ENCODE results near the gene KCNK1.

Gene KCNK1

GRCh38 chr1:233587958-233588799, 25.7 kb upstream of the KCNK1 start:
- Mint-ChIP-seq H3K4me3 (no peak overlapping the region), H3K36me3 (ENCODE audit: insufficient read depth) (no peaks in the 10 kb centered on the region), H3K9me3 (no peaks in the 10 kb centered on the region), H3K27ac (ENCODE audit: low read depth) (no peak overlapping the region), H3K4me1 (no peaks in the 10 kb centered on the region), H3K27me3 (peaks cover 23% of the 10 kb centered on the region)
- ATAC-seq (replicated peaks; ENCODE audit: extremely low read depth, poor library complexity, severe bottlenecking) (no peak), DNase-seq (ENCODE audit: low spot score in 2 of 2) (no peak)

GRCh38 chr1:233597489-233597901, 16.4 kb upstream of the KCNK1 start:
- Mint-ChIP-seq H3K36me3 (ENCODE audit: insufficient read depth) (peaks cover 2% of the 10 kb centered on the region), H3K27ac (ENCODE audit: low read depth) (no peak overlapping the region), H3K27me3 (no peaks in the 10 kb centered on the region), H3K9me3 (no peaks in the 10 kb centered on the region), H3K4me3 (no peak overlapping the region), H3K4me1 (peaks cover 13% of the 10 kb centered on the region)
- DNase-seq (ENCODE audit: low spot score in 2 of 2), result no peak
- ATAC-seq (replicated peaks; ENCODE audit: extremely low read depth, poor library complexity, severe bottlenecking), result no peak

- Mint-ChIP-seq H3K27ac (ENCODE audit: low read depth) (no peak overlapping the region), H3K4me1 (peaks cover 13% of the 10 kb centered on the region), H3K27me3 (no peaks in the 10 kb centered on the region), H3K9me3 (no peaks in the 10 kb centered on the region), H3K36me3 (ENCODE audit: insufficient read depth) (peaks cover 2% of the 10 kb centered on the region), H3K4me3 (no peak overlapping the region)
- ATAC-seq (replicated peaks; ENCODE audit: extremely low read depth, poor library complexity, severe bottlenecking) (no peak), DNase-seq (ENCODE audit: low spot score in 2 of 2) (no peak)
Observed at GRCh38 chr1:233598891-233599541, 14.9 kb upstream of the KCNK1 start.

- H3K27ac Mint-ChIP-seq (ENCODE audit: low read depth), result no peak overlapping the region
- no peak for ATAC-seq (replicated peaks; ENCODE audit: extremely low read depth, poor library complexity, severe bottlenecking)
Observed at GRCh38 chr1:233599542-233600073, 14.3 kb upstream of the KCNK1 start.

GRCh38 chr1:233600488-233600887, 13.4 kb upstream of the KCNK1 start:
- Mint-ChIP-seq H3K4me3 (no peak overlapping the region), H3K27me3 (no peaks in the 10 kb centered on the region), H3K27ac (ENCODE audit: low read depth) (no peak overlapping the region), H3K9me3 (peaks cover 5% of the 10 kb centered on the region), H3K4me1 (peaks cover 13% of the 10 kb centered on the region), H3K36me3 (ENCODE audit: insufficient read depth) (peaks cover 2% of the 10 kb centered on the region)
- ATAC-seq (replicated peaks; ENCODE audit: extremely low read depth, poor library complexity, severe bottlenecking), result no peak
- DNase-seq (ENCODE audit: low spot score in 2 of 2), result no peak

More at GRCh38 chr1:233599542-233600073, 14.3 kb upstream of the KCNK1 start:
- H3K27me3 Mint-ChIP-seq, result no peaks in the 10 kb centered on the region
- H3K4me1 Mint-ChIP-seq, result peaks cover 13% of the 10 kb centered on the region
- peaks cover 4% of the 10 kb centered on the region for H3K9me3 Mint-ChIP-seq
- peaks cover 2% of the 10 kb centered on the region for H3K36me3 Mint-ChIP-seq (ENCODE audit: insufficient read depth)
- DNase-seq (ENCODE audit: low spot score in 2 of 2), result no peak
- H3K4me3 Mint-ChIP-seq, result no peak overlapping the region

GRCh38 chr1:233603478-233603877, 10.4 kb upstream of the KCNK1 start:
- H3K27ac Mint-ChIP-seq (ENCODE audit: low read depth), result no peak overlapping the region
- H3K36me3 Mint-ChIP-seq (ENCODE audit: insufficient read depth), result peaks cover 2% of the 10 kb centered on the region
- no peak for ATAC-seq (replicated peaks; ENCODE audit: extremely low read depth, poor library complexity, severe bottlenecking)
- peaks cover 5% of the 10 kb centered on the region for H3K9me3 Mint-ChIP-seq
- H3K4me3 Mint-ChIP-seq, result no peak overlapping the region
- H3K4me1 Mint-ChIP-seq, result peaks cover 13% of the 10 kb centered on the region
- H3K27me3 Mint-ChIP-seq, result peaks cover 4% of the 10 kb centered on the region
- DNase-seq (ENCODE audit: low spot score in 2 of 2), result no peak

GRCh38 chr1:233605205-233605604, 8.7 kb upstream of the KCNK1 start:
- DNase-seq (ENCODE audit: low spot score in 2 of 2), result no peak
- Mint-ChIP-seq H3K27ac (ENCODE audit: low read depth) (no peak overlapping the region), H3K27me3 (peaks cover 22% of the 10 kb centered on the region), H3K36me3 (ENCODE audit: insufficient read depth) (no peaks in the 10 kb centered on the region), H3K4me1 (peaks cover 5% of the 10 kb centered on the region), H3K9me3 (peaks cover 5% of the 10 kb centered on the region), H3K4me3 (no peak overlapping the region)
- no peak for ATAC-seq (replicated peaks; ENCODE audit: extremely low read depth, poor library complexity, severe bottlenecking)

GRCh38 chr1:233606813-233607212, 7.1 kb upstream of the KCNK1 start:
- Mint-ChIP-seq H3K4me1 (no peaks in the 10 kb centered on the region), H3K9me3 (peaks cover 5% of the 10 kb centered on the region), H3K36me3 (ENCODE audit: insufficient read depth) (peaks cover 2% of the 10 kb centered on the region), H3K27me3 (peaks cover 37% of the 10 kb centered on the region), H3K4me3 (no peak overlapping the region), H3K27ac (ENCODE audit: low read depth) (no peak overlapping the region)
- DNase-seq (ENCODE audit: low spot score in 2 of 2) (no peak), ATAC-seq (replicated peaks; ENCODE audit: extremely low read depth, poor library complexity, severe bottlenecking) (no peak)

GRCh38 chr1:233607252-233608119, 6.4 kb upstream of the KCNK1 start:
- peaks cover 43% of the 10 kb centered on the region for H3K27me3 Mint-ChIP-seq
- no peak for ATAC-seq (replicated peaks; ENCODE audit: extremely low read depth, poor library complexity, severe bottlenecking)
- peaks cover 2% of the 10 kb centered on the region for H3K36me3 Mint-ChIP-seq (ENCODE audit: insufficient read depth)

GRCh38 chr1:233608988-233609387, 4.9 kb upstream of the KCNK1 start:
- ATAC-seq (replicated peaks; ENCODE audit: extremely low read depth, poor library complexity, severe bottlenecking) (no peak), DNase-seq (ENCODE audit: low spot score in 2 of 2) (no peak)
- no peak overlapping the region for H3K27ac Mint-ChIP-seq (ENCODE audit: low read depth)
- peaks cover 5% of the 10 kb centered on the region for H3K9me3 Mint-ChIP-seq
- H3K4me3 Mint-ChIP-seq, result no peak overlapping the region
- peaks cover 2% of the 10 kb centered on the region for H3K36me3 Mint-ChIP-seq (ENCODE audit: insufficient read depth)
- no peaks in the 10 kb centered on the region for H3K4me1 Mint-ChIP-seq
- H3K27me3 Mint-ChIP-seq, result peaks cover 57% of the 10 kb centered on the region

More at GRCh38 chr1:233607252-233608119, 6.4 kb upstream of the KCNK1 start:
- Mint-ChIP-seq H3K9me3 (peaks cover 5% of the 10 kb centered on the region), H3K27ac (ENCODE audit: low read depth) (no peak overlapping the region), H3K4me3 (no peak overlapping the region), H3K4me1 (no peaks in the 10 kb centered on the region)
- no peak for DNase-seq (ENCODE audit: low spot score in 2 of 2)

GRCh38 chr1:233609926-233610325, 4.0 kb upstream of the KCNK1 start:
- H3K27me3 Mint-ChIP-seq, result peaks cover 62% of the 10 kb centered on the region
- no peak for ATAC-seq (replicated peaks; ENCODE audit: extremely low read depth, poor library complexity, severe bottlenecking)
- H3K9me3 Mint-ChIP-seq, result no peaks in the 10 kb centered on the region
- DNase-seq (ENCODE audit: low spot score in 2 of 2), result no peak
- H3K4me1 Mint-ChIP-seq, result no peaks in the 10 kb centered on the region
- peaks cover 2% of the 10 kb centered on the region for H3K36me3 Mint-ChIP-seq (ENCODE audit: insufficient read depth)
- no peak overlapping the region for H3K27ac Mint-ChIP-seq (ENCODE audit: low read depth)
- no peak overlapping the region for H3K4me3 Mint-ChIP-seq

- no peak overlapping the region for H3K4me3 Mint-ChIP-seq
Observed at GRCh38 chr1:233610628-233611027, 3.3 kb upstream of the KCNK1 start.

More at GRCh38 chr1:233610628-233611027, 3.3 kb upstream of the KCNK1 start:
- ATAC-seq (replicated peaks; ENCODE audit: extremely low read depth, poor library complexity, severe bottlenecking) (no peak), DNase-seq (ENCODE audit: low spot score in 2 of 2) (no peak)
- H3K27ac Mint-ChIP-seq (ENCODE audit: low read depth), result no peak overlapping the region
- H3K36me3 Mint-ChIP-seq (ENCODE audit: insufficient read depth), result peaks cover 2% of the 10 kb centered on the region
- peaks cover 69% of the 10 kb centered on the region for H3K27me3 Mint-ChIP-seq
- H3K9me3 Mint-ChIP-seq, result no peaks in the 10 kb centered on the region
- H3K4me1 Mint-ChIP-seq, result no peaks in the 10 kb centered on the region
